IMR-90 (cell line): Measurements from ENCODE around the gene CTR9.
A peak's percentile ranks its signal among the peaks of the same experiment; 100 is the strongest.

Source experiments
- CEBPB ChIP-seq: IDR thresholded peaks from 2 replicates; pipeline ENCODE4 v1.6.1; 2012; ENCODE audit warnings: low read depth, low read length, improper control_type of control experiment
- CHD1 ChIP-seq: IDR thresholded peaks from 2 replicates; pipeline ENCODE4 v1.6.1; 2012; ENCODE audit warnings: low read depth, low read length, improper control_type of control experiment
- CTCF ChIP-seq: conservative IDR thresholded peaks from 2 replicates; pipeline ENCODE4 v1.5.1; 2012; ENCODE audit warnings: mild to moderate bottlenecking, low read depth, low read length, improper control_type of control experiment
- FOS ChIP-seq: fragments of 150-350 bp; IDR thresholded peaks from 2 replicates; pipeline ENCODE4 v1.6.1; 2016; ENCODE audit warnings: low read depth, low read length
- MAFK ChIP-seq: IDR thresholded peaks from 2 replicates; pipeline ENCODE4 v1.6.1; 2012; ENCODE audit warnings: low read depth, low read length, improper control_type of control experiment
- MAZ ChIP-seq: IDR thresholded peaks from 2 replicates; pipeline ENCODE4 v1.6.1; 2012; ENCODE audit warnings: low read depth, mild to moderate bottlenecking, low read length, improper control_type of control experiment, moderate library complexity, borderline replicate concordance
- POLR2A ChIP-seq: IDR thresholded peaks from 2 replicates; pipeline ENCODE4 v1.6.1; 2012; ENCODE audit warnings: mild to moderate bottlenecking, low read depth, low read length
- RAD21 ChIP-seq: IDR thresholded peaks from 2 replicates; pipeline ENCODE4 v1.6.1; 2012; ENCODE audit warnings: low read length, improper control_type of control experiment
- USF2 ChIP-seq: fragments of 150-350 bp; IDR thresholded peaks from 2 replicates; pipeline ENCODE4 v1.6.1; 2017; ENCODE audit warnings: mild to moderate bottlenecking, antibody characterized with exemption, low read length, low read depth
- TF ChIP-seq, protein P1 (sequence below): fragments of 150-350 bp; IDR thresholded peaks from 2 replicates; pipeline ENCODE4 v1.6.1; 2016; ENCODE audit warnings: low read depth, mild to moderate bottlenecking, low read length, moderate library complexity, borderline replicate concordance

- no peak for TF ChIP-seq CTCF
- no peak for TF ChIP-seq CEBPB
- TF ChIP-seq MAFK, result no peak
- no peak for TF ChIP-seq POLR2A
- no peak for TF ChIP-seq FOS
- TF ChIP-seq MAZ, result no peak
- TF ChIP-seq, protein P1, sequence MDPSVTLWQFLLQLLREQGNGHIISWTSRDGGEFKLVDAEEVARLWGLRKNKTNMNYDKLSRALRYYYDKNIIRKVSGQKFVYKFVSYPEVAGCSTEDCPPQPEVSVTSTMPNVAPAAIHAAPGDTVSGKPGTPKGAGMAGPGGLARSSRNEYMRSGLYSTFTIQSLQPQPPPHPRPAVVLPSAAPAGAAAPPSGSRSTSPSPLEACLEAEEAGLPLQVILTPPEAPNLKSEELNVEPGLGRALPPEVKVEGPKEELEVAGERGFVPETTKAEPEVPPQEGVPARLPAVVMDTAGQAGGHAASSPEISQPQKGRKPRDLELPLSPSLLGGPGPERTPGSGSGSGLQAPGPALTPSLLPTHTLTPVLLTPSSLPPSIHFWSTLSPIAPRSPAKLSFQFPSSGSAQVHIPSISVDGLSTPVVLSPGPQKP, result no peak
- TF ChIP-seq CHD1, result peak; percentile 75; the same call in 1 of the 2 replicates
- TF ChIP-seq RAD21, result no peak
- no peak for TF ChIP-seq USF2
Observed at GRCh38 chr11:10808235-10808552, 57.1 kb downstream of the CTR9 start.
